Measurements from ENCODE around the gene RTCA.
"Not testable (repeated sequence)": the region's sequence is repeated elsewhere in the genome, so short reads cannot be mapped to it uniquely, and the experiment has no call there.

RTCA gene

DNA sequence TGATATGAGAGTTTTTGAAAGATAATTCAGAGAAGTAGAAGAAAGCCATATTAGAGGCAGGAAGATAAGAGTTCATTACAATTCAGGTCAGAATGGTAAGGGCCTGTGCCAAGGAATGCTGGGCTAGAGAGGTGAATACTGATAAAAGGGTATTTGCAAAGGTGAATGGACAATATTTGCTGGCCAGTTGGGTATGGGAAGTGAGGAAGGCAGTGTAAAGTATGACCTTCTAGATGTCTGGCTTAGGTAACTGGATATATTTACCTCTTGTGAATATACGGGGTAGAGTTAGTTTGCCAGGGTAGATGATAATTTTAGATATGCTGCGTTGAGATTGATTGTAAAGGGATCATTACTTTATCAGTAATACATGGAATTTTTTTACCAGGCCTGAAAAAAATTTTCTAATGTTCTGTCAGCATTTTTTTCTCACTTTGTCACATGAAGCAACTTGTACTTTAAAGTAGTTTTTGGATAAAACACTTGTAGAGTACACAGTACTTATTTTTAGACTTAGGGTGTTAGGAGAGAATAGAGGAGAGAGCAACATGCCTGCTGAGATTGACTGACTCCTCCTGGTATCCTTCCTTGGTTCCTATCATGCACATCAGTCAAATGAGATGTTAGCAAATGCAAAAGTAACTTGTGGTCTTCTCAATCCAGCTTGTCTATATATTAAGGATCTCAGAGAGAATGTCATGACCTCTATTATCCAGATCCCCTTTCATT, 14.1 kb downstream of the RTCA start:
- Mint-ChIP-seq H3K27me3 (ENCODE audit: low read depth, poor library complexity) (no peaks in the 10 kb centered on the region), H3K4me3 (no peak overlapping the region), H3K36me3 (ENCODE audit: low read depth) (peaks cover 72% of the 10 kb centered on the region), H3K9me3 (no peaks in the 10 kb centered on the region), H3K27ac (peak overlapping the region; percentile 1), H3K4me1 (no peaks in the 10 kb centered on the region)
- TF ChIP-seq, protein P1, sequence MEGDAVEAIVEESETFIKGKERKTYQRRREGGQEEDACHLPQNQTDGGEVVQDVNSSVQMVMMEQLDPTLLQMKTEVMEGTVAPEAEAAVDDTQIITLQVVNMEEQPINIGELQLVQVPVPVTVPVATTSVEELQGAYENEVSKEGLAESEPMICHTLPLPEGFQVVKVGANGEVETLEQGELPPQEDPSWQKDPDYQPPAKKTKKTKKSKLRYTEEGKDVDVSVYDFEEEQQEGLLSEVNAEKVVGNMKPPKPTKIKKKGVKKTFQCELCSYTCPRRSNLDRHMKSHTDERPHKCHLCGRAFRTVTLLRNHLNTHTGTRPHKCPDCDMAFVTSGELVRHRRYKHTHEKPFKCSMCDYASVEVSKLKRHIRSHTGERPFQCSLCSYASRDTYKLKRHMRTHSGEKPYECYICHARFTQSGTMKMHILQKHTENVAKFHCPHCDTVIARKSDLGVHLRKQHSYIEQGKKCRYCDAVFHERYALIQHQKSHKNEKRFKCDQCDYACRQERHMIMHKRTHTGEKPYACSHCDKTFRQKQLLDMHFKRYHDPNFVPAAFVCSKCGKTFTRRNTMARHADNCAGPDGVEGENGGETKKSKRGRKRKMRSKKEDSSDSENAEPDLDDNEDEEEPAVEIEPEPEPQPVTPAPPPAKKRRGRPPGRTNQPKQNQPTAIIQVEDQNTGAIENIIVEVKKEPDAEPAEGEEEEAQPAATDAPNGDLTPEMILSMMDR (IDR thresholded peaks at IDR 0.05) = no peak
- DNase-seq = no peak

DNA sequence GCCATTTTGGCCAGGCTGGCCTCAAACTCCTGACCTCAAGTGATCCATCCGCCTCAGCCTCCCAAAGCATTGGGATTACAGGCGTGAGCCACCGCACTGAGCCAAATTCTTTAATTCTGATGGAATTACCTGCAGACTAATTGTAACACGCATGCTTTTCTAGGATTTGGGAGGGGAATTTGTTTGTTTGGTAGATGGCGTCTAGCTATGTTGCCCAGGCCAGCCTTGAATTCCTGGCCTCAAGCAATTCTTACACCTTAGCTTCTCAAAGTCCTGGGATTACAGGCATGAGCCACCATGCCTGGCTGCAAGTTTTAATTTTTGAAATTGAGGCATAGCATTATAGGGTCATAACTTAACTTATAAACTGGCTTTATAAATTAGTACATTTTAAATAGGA, 18.6 kb downstream of the RTCA start:
- no peaks in the 10 kb centered on the region for H3K27me3 Mint-ChIP-seq (ENCODE audit: low read depth, poor library complexity)
- no peaks in the 10 kb centered on the region for H3K9me3 Mint-ChIP-seq
- H3K27ac Mint-ChIP-seq = no peak overlapping the region
- DNase-seq = no peak
- TF ChIP-seq, protein P1 (IDR thresholded peaks at IDR 0.05) = no peak
- H3K36me3 Mint-ChIP-seq (ENCODE audit: low read depth) = peaks cover 57% of the 10 kb centered on the region
- H3K4me1 Mint-ChIP-seq = no peaks in the 10 kb centered on the region
- no peak overlapping the region for H3K4me3 Mint-ChIP-seq

DNA sequence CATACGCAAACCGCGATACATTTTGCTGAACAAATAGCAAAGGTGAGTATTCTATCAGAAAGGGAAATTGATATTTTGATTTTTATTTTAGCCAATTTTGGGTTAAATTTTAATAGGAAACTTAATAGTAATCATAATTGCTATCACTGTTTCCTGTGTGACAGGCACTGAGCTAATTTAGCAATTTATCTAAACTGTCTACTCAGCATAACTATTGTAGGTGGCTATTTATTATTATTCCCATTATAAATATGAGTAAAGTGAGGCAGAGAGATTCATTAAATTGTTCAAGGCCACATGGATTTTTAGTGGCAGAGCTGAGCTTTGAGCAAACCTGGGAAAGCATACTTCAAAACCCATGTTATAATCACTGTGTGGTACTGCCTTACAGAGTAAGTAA, 21.1 kb downstream of the RTCA start:
- TF ChIP-seq, protein P1 (IDR thresholded peaks at IDR 0.05) = no peak
- no peaks in the 10 kb centered on the region for H3K4me1 Mint-ChIP-seq
- H3K27me3 Mint-ChIP-seq (ENCODE audit: low read depth, poor library complexity) = no peaks in the 10 kb centered on the region
- H3K36me3 Mint-ChIP-seq (ENCODE audit: low read depth) = peaks cover 49% of the 10 kb centered on the region
- H3K27ac Mint-ChIP-seq = no peak overlapping the region
- no peaks in the 10 kb centered on the region for H3K9me3 Mint-ChIP-seq
- no peak for DNase-seq
- H3K4me3 Mint-ChIP-seq = no peak overlapping the region

DNA sequence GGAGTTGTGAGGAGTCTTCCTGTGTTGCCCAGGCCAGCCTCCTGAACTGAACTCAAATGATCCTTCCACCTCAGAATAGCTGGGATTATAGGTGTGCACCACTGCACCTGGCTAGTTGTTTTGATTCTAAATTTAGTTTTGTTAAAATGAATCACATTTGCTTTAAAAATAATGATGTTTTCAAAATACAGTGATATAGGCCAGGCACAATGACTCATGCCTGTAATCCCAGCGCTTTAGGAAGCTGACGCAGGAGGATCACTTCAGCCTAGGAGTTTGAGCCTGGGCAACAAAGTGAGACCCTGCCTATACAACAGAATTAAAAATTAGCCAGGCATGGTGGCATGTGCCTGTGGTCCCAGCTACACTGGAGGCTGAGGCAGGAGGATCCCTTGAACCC, 24.3 kb downstream of the RTCA start:
- no peak for DNase-seq
- H3K4me1 Mint-ChIP-seq = no peaks in the 10 kb centered on the region
- peaks cover 43% of the 10 kb centered on the region for H3K36me3 Mint-ChIP-seq (ENCODE audit: low read depth)
- H3K27me3 Mint-ChIP-seq (ENCODE audit: low read depth, poor library complexity) = no peaks in the 10 kb centered on the region
- TF ChIP-seq, protein P1 (IDR thresholded peaks at IDR 0.05) = no peak
- no peak overlapping the region for H3K27ac Mint-ChIP-seq
- H3K9me3 Mint-ChIP-seq = no peaks in the 10 kb centered on the region
- H3K4me3 Mint-ChIP-seq = no peak overlapping the region

DNA sequence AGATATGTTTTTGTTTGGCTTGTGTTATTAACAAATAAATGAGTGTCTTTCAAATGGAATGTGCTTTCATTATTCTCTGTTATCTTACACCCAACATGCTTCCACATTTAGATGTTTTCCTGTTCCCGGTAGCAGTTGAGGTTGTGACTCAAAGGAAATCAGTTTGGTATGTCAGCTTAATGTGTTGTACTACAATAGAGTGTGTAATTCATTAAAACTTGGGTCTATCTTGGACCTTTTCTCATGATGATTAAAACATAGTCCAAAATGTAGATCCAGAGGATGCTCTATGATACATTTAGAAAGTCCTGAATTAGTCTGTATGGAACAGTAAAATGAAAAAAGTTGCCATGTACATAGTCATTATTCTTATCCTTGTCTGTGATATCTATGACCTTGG, 26.7 kb downstream of the RTCA start:
- H3K4me3 Mint-ChIP-seq = no peak overlapping the region
- peak overlapping the region; percentile 44 for H3K27ac Mint-ChIP-seq
- H3K9me3 Mint-ChIP-seq = peaks cover 4% of the 10 kb centered on the region
- no peaks in the 10 kb centered on the region for H3K4me1 Mint-ChIP-seq
- no peak for DNase-seq
- H3K27me3 Mint-ChIP-seq (ENCODE audit: low read depth, poor library complexity) = no peaks in the 10 kb centered on the region
- H3K36me3 Mint-ChIP-seq (ENCODE audit: low read depth) = peaks cover 26% of the 10 kb centered on the region
- TF ChIP-seq, protein P1 (IDR thresholded peaks at IDR 0.05) = no peak

DNA sequence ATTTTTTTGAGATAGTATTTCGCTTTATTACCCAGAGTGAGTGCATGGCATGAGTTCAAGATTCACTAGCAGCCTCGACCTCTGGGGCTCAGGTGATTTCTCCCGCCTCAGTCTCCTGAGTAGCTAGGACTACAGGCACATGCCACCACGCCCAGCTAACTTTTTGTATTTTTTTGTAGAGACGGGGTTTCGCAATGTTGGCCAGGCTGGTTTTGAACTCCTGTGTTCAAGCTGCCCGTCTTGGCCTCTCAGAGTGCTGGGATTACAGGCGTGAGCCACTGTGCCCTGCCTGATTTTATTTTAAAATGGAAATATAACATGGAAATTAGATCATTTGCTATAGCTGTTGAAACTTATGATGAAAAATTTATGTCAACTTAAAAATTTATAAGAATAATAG, 30.1 kb downstream of the RTCA start:
- Mint-ChIP-seq H3K9me3 (peaks cover 4% of the 10 kb centered on the region), H3K27me3 (ENCODE audit: low read depth, poor library complexity) (no peaks in the 10 kb centered on the region), H3K4me1 (no peaks in the 10 kb centered on the region), H3K4me3 (no peak overlapping the region), H3K36me3 (ENCODE audit: low read depth) (peaks cover 18% of the 10 kb centered on the region), H3K27ac (no peak overlapping the region)
- TF ChIP-seq, protein P1 (IDR thresholded peaks at IDR 0.05) = no peak
- no peak for DNase-seq

DNA sequence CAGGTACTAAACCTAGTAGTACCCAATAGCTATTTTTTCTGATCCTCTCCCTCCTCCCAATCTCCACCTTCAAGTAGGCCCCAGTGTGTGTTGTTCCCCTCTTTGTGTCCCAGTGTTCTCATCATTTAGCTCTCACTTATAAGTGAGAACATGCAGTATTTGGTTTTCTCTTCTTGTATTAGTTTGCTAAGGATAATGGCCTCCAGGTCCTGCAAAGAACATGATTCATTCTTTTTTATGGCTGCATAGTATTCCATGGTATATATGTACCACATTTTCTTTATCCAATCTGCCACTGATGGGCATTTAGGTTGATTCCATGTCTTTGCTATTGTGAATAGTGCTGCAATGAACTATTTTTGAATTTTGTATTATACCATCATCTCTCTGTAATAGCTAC, 31.0 kb downstream of the RTCA start:
- H3K27ac Mint-ChIP-seq; H3K27me3 Mint-ChIP-seq (ENCODE audit: low read depth, poor library complexity); H3K9me3 Mint-ChIP-seq; DNase-seq; H3K4me3 Mint-ChIP-seq; H3K4me1 Mint-ChIP-seq: not testable (repeated sequence)
- peaks cover 14% of the 10 kb centered on the region for H3K36me3 Mint-ChIP-seq (ENCODE audit: low read depth)
